Activated CD4-positive, alpha-beta T cell treated with anti-CD3 and anti-CD28 coated beads, Interleukin-2, amount 10 ng/mL, durations not matched to agents 7 days and 5 days (primary cell): ENCODE measurements around the gene OGFOD1. TPM values are rescaled to one million over a fixed set of nuclear protein-coding genes. Genes with fewer than 3 reads are reported as not detected.

Experiments
- CTCF ChIA-PET: fragments of 350-600 bp; sonication (Branson Sonifier 250); formaldehyde crosslinking; loops from one replicate; lab custom pipeline; 2021; ENCODE audit warnings: antibody characterized with exemption; lab: Charles Lee
- POLR2A ChIA-PET: fragments of 350-600 bp; sonication (Branson Sonifier 250); formaldehyde crosslinking; loops from one replicate; lab custom pipeline; 2021; ENCODE audit warnings: antibody characterized with exemption; lab: Charles Lee
- DNase-seq: peaks from one replicate; pipeline ENCODE4 v3.0.0-alpha.2; 2020
- H3K27ac Mint-ChIP-seq: one replicate; pipeline ENCODE4 v1.8.0; 2021; ENCODE audit warnings: mild to moderate bottlenecking, moderate library complexity, mixed read lengths
- H3K27me3 Mint-ChIP-seq: one replicate; pipeline ENCODE4 v1.8.0; 2021; ENCODE audit warnings: mixed read lengths
- H3K36me3 Mint-ChIP-seq: one replicate; pipeline ENCODE4 v1.8.0; 2021; ENCODE audit warnings: low read depth, mixed read lengths
- H3K4me1 Mint-ChIP-seq: one replicate; pipeline ENCODE4 v1.8.0; 2021; ENCODE audit warnings: mixed read lengths
- H3K4me3 Mint-ChIP-seq: one replicate; pipeline ENCODE4 v1.8.0; 2021; ENCODE audit warnings: mild to moderate bottlenecking, moderate library complexity, mixed read lengths
- H3K9me3 Mint-ChIP-seq: one replicate; pipeline ENCODE4 v1.8.0; 2021; ENCODE audit warnings: mixed read lengths
- total RNA-seq, 2 experiments: library from RNA; stranded (reverse); gene quantifications; one replicate each; pipeline ENCODE4 v1.2.3, GENCODE V29; 2021

Gene OGFOD1
- total RNA-seq, 2 experiments from 2014 or later = 43.8 to 44.2 TPM

GRCh38 chr16:56447286-56447685, 4.1 kb upstream of the OGFOD1 start:
- peaks cover 42% of the 10 kb centered on the region for H3K36me3 Mint-ChIP-seq

GRCh38 chr16:56448005-56448404, 3.3 kb upstream of the OGFOD1 start:
- no peaks in the 10 kb centered on the region for H3K27me3 Mint-ChIP-seq
- no peak overlapping the region for H3K4me3 Mint-ChIP-seq
- DNase-seq = no peak
- H3K4me1 Mint-ChIP-seq = peaks cover 56% of the 10 kb centered on the region
- CTCF ChIA-PET = interaction anchor here (1.0 kb wide), 1 partner anchor 21 kb away, joined by 3 read pairs; no protein-coding TSS in a partner anchor
- H3K36me3 Mint-ChIP-seq = peaks cover 39% of the 10 kb centered on the region
- H3K9me3 Mint-ChIP-seq = no peaks in the 10 kb centered on the region
- no peak overlapping the region for H3K27ac Mint-ChIP-seq
- POLR2A ChIA-PET = no interaction called here

More at GRCh38 chr16:56447286-56447685, 4.1 kb upstream of the OGFOD1 start:
- ChIA-PET CTCF (interaction anchor here (1.0 kb wide), 1 partner anchor 21 kb away, joined by 3 read pairs; no protein-coding TSS in a partner anchor), POLR2A (no interaction called here)
- no peak for DNase-seq
- Mint-ChIP-seq H3K4me3 (no peak overlapping the region), H3K9me3 (no peaks in the 10 kb centered on the region), H3K4me1 (peaks cover 49% of the 10 kb centered on the region), H3K27ac (no peak overlapping the region), H3K27me3 (no peaks in the 10 kb centered on the region)

- Mint-ChIP-seq H3K4me1 (peaks cover 54% of the 10 kb centered on the region), H3K9me3 (no peaks in the 10 kb centered on the region), H3K4me3 (peak overlapping the region; percentile 93), H3K36me3 (peaks cover 45% of the 10 kb centered on the region), H3K27me3 (no peaks in the 10 kb centered on the region), H3K27ac (peak overlapping the region; percentile 95)
- ChIA-PET POLR2A (interaction anchor here (0.6 kb wide), 1 partner anchor 71 kb away, joined by 3 read pairs; no protein-coding TSS in a partner anchor), CTCF (interaction anchor here (1.4 kb wide), 1 partner anchor 16 kb away, joined by 4 read pairs; no protein-coding TSS in a partner anchor)
- DNase-seq = no peak
Observed at GRCh38 chr16:56450275-56450985, 924 bp upstream of the OGFOD1 start.

DNA sequence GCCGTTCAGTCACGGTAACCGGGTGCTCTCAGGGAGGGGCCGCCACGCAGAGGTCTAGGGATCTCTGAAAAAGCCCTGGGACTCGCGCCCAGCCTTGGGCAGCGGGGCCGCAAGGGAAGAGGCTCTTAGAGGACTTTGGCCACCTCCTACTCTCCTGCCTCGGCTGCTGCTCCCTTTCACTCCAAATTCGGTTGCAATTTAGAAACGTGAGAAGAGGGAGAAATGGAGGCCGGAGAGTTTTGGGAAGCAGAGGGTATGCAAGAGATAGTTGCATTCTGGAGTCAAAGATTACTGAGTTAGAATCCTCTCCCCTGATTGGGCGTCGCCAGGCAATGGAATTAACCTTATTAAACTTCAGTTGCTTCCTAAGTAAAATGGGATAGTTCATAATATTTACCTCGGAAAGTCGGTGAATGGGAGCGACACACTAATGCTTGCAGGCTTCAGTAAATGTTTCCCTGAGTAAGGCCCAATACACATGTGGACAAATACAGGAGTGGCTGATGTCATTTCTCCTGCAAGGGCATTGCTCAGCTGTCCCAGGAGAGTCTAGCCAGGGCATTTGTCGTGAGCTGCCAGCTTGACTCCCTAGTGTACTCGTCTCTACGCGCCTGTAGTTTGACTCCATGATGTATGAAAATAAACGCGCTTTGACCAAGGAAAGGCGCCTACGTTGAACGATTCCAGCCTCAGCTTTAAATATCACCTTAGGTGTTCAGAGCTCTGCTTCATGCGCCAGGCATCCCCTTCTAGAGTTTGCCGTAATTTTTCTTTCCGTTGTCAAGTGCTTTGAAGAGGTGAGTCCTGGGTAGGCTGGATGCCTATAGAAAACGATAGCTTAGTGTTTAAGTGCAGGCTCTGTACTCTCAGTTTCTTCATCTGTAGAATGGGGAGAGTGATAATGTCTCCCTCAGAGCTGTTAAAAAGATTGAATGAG, 667 bp downstream of the OGFOD1 start:
- peaks cover 56% of the 10 kb centered on the region for H3K4me1 Mint-ChIP-seq
- POLR2A ChIA-PET = no interaction called here

DNA sequence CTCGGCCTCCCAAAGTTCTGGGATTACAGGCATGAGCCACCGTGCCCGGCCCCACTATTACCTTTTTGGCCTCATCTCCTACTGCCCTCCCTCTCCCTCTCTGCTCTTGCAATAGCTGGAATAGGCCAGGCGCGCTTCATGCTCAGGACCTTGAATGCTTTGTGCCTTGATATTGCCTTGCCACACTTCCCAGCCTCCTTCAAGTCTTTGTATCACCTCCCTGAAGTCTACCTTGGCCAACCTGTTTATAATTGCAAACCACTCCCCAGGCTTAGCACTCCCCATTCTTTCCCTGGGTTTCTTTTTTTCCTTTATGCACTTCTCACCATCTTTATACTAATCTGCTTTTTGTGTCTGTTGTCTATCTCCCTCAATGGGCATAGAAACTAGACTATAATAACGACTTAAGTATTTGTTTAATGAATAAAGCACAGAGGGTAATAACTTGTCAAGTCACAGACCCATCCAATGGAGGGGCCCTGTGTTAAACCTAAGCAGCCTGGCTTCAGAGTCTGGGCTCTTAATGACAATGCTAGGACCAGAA, 6.6 kb downstream of the OGFOD1 start:
- Mint-ChIP-seq H3K36me3 (peaks cover 66% of the 10 kb centered on the region), H3K4me3 (no peak overlapping the region), H3K4me1 (peaks cover 12% of the 10 kb centered on the region), H3K27me3 (no peaks in the 10 kb centered on the region), H3K9me3 (no peaks in the 10 kb centered on the region), H3K27ac (no peak overlapping the region)
- ChIA-PET POLR2A (no interaction called here), CTCF (no interaction called here)
- DNase-seq = no peak

More for the DNA sequence above, 667 bp downstream of the OGFOD1 start:
- no peaks in the 10 kb centered on the region for H3K27me3 Mint-ChIP-seq
- DNase-seq = no peak
- H3K4me3 Mint-ChIP-seq = peak overlapping the region; percentile 93
- H3K27ac Mint-ChIP-seq = peak overlapping the region; percentile 95
- peaks cover 51% of the 10 kb centered on the region for H3K36me3 Mint-ChIP-seq
- no peaks in the 10 kb centered on the region for H3K9me3 Mint-ChIP-seq
- CTCF ChIA-PET = interaction anchor here (0.7 to 1.4 kb wide), 6 partner anchors 8 to 49 kb away, joined by 3 to 6 read pairs (median 3); no protein-coding TSS in a partner anchor

- no peaks in the 10 kb centered on the region for H3K27me3 Mint-ChIP-seq
- POLR2A ChIA-PET = no interaction called here
- no peaks in the 10 kb centered on the region for H3K9me3 Mint-ChIP-seq
- H3K36me3 Mint-ChIP-seq = peaks cover 59% of the 10 kb centered on the region
- H3K4me1 Mint-ChIP-seq = peaks cover 8% of the 10 kb centered on the region
- H3K27ac Mint-ChIP-seq = no peak overlapping the region
- CTCF ChIA-PET = interaction anchor here (1.2 to 1.7 kb wide), 3 partner anchors 9 to 21 kb away, joined by 3 to 6 read pairs (median 4); partner anchors contain the start of genes NUDT21 and OGFOD1
- H3K4me3 Mint-ChIP-seq = no peak overlapping the region
- no peak for DNase-seq
Observed at GRCh38 chr16:56460101-56460500, 8.7 kb downstream of the OGFOD1 start.

GRCh38 chr16:56462064-56462796, 10.9 kb downstream of the OGFOD1 start:
- H3K9me3 Mint-ChIP-seq = no peaks in the 10 kb centered on the region
- H3K36me3 Mint-ChIP-seq = peaks cover 57% of the 10 kb centered on the region
- POLR2A ChIA-PET = no interaction called here
- H3K4me1 Mint-ChIP-seq = no peaks in the 10 kb centered on the region
- no peak for DNase-seq
- no peak overlapping the region for H3K27ac Mint-ChIP-seq
- H3K4me3 Mint-ChIP-seq = no peak overlapping the region
- CTCF ChIA-PET = interaction anchor here (1.0 kb wide), 1 partner anchor 11 kb away, joined by 3 read pairs; the partner anchor contains the start of genes NUDT21 and OGFOD1
- no peaks in the 10 kb centered on the region for H3K27me3 Mint-ChIP-seq

- Mint-ChIP-seq H3K4me3 (no peak overlapping the region), H3K27ac (no peak overlapping the region), H3K27me3 (no peaks in the 10 kb centered on the region), H3K4me1 (no peaks in the 10 kb centered on the region), H3K36me3 (peaks cover 52% of the 10 kb centered on the region), H3K9me3 (no peaks in the 10 kb centered on the region)
- no peak for DNase-seq
- CTCF ChIA-PET = no interaction called here
- POLR2A ChIA-PET = no interaction called here
Observed at GRCh38 chr16:56463153-56463552, 11.8 kb downstream of the OGFOD1 start.

DNA sequence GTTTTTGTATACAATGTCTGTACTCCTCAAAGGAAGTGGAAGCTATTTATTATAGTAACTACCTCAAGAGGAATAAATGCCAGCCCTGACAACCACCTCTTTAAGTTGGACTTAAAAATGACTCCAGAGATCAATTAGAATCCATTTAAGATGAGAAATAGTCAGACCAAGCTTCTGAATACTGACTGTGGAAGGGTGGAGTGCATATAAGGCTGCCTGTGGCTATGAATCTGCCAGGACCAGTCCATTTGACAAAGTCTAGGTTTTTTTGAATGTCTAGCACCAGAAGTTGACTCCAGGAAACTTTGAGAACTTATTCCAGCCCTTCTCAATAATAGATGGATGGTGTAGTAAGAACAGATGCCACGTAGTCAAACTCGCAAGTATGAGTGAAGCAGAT, 15.0 kb downstream of the OGFOD1 start:
- Mint-ChIP-seq H3K9me3 (no peaks in the 10 kb centered on the region), H3K4me1 (no peaks in the 10 kb centered on the region), H3K4me3 (no peak overlapping the region), H3K27ac (no peak overlapping the region), H3K36me3 (peaks cover 56% of the 10 kb centered on the region), H3K27me3 (no peaks in the 10 kb centered on the region)
- POLR2A ChIA-PET = no interaction called here
- DNase-seq = no peak
- CTCF ChIA-PET = interaction anchor here (0.6 to 1.2 kb wide), 3 partner anchors 10 to 27 kb away, joined by 3 to 4 read pairs (median 3); partner anchors contain the start of genes NUDT21 and OGFOD1

GRCh38 chr16:56468800-56469199, 17.4 kb downstream of the OGFOD1 start:
- CTCF ChIA-PET = interaction anchor here (1.2 kb wide), 1 partner anchor 13 kb away, joined by 4 read pairs; no protein-coding TSS in a partner anchor
- Mint-ChIP-seq H3K27ac (no peak overlapping the region), H3K27me3 (no peaks in the 10 kb centered on the region), H3K4me3 (no peak overlapping the region), H3K4me1 (no peaks in the 10 kb centered on the region), H3K36me3 (peaks cover 63% of the 10 kb centered on the region), H3K9me3 (no peaks in the 10 kb centered on the region)
- POLR2A ChIA-PET = no interaction called here
- DNase-seq = no peak

DNA sequence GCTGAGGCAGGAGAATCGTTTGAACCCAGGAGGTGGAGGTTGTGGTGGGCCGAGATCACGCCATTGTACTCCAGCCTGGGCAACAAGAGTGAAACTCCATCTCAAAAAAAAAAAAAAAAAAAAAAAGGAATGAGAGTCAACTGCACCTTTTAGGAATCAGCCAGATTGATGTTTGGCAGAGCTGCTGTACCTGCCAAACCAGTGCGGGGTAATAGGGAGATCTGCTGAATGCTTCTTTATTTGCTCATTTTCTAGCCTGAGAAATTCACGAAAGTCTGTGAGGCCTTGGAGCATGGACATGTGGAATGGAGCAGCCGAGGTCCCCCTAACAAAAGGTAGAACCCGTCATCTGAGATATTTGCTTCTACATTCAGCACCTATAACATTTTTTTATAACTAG, 18.4 kb downstream of the OGFOD1 start:
- DNase-seq = no peak
- ChIA-PET CTCF (no interaction called here), POLR2A (no interaction called here)
- Mint-ChIP-seq H3K36me3 (peaks cover 58% of the 10 kb centered on the region), H3K9me3 (no peaks in the 10 kb centered on the region), H3K4me1 (no peaks in the 10 kb centered on the region), H3K4me3 (no peak overlapping the region), H3K27ac (no peak overlapping the region), H3K27me3 (no peaks in the 10 kb centered on the region)

DNA sequence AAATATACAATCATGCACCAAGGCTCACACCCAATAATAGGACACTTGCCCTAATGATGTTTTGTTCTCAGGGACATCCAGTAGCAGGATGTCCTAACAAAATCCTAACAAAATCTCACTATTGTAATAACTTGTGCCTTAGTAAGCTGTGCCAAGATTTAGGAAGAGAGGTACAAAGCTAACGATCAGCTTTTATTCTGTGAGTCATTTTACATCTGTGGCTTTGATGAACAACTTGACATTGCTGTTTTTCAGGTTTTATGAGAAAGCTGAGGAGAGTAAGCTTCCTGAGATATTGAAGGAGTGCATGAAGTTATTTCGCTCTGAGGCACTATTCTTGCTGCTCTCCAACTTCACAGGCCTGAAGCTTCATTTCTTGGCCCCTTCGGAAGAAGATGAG, 18.9 kb downstream of the OGFOD1 start:
- peaks cover 61% of the 10 kb centered on the region for H3K36me3 Mint-ChIP-seq
- H3K9me3 Mint-ChIP-seq = no peaks in the 10 kb centered on the region
- H3K4me3 Mint-ChIP-seq = no peak overlapping the region
- ChIA-PET POLR2A (no interaction called here), CTCF (no interaction called here)
- no peak overlapping the region for H3K27ac Mint-ChIP-seq
- H3K27me3 Mint-ChIP-seq = no peaks in the 10 kb centered on the region
- H3K4me1 Mint-ChIP-seq = no peaks in the 10 kb centered on the region
- no peak for DNase-seq
